K562 (cell line): Measurements from ENCODE around the gene MBOAT1. TPM values are rescaled to one million over a fixed set of nuclear protein-coding genes. Genes with fewer than 3 reads are reported as not detected.
A peak's percentile ranks its signal among the peaks of the same experiment; 100 is the strongest.

Experiments
- ARID3B ChIP-seq: fragments of 250-450 bp; sonication (Bioruptor Pico); IDR thresholded peaks from 2 replicates; pipeline ENCODE4 v1.4.0; 2020; ENCODE audit warnings: borderline replicate concordance
- BCLAF1 ChIP-seq, 2 experiments: fragments of 450-650 bp in 1 of 2; IDR thresholded peaks; 2 replicates each; pipeline ENCODE4 v1.6.1; 2011 to 2017; ENCODE audit warnings: low read depth in 2 of 2, antibody characterized with exemption in 1 of 2, borderline replicate concordance in 1 of 2, low read length in 1 of 2, mild to moderate bottlenecking in 1 of 2, mixed read lengths in 1 of 2; ENCODE audit not compliant: control insufficient read depth in 1 of 2
- BRCA1 ChIP-seq, 2 experiments: fragments of 450-650 bp in 1 of 2; sonication (generic) in 1 of 2; formaldehyde crosslinking in 1 of 2; IDR thresholded peaks; 2 replicates each; pipeline versions ENCODE4 v1.5.0 to v1.6.1; 2017 to 2020; ENCODE audit warnings: mild to moderate bottlenecking in 1 of 2, missing genetic modification reagents in 1 of 2
- BRD4 ChIP-seq: fragments of 200-600 bp; sonication (generic); IDR thresholded peaks from 2 replicates; pipeline ENCODE4 v1.6.1; 2017; ENCODE audit warnings: inconsistent platforms
- CC2D1A ChIP-seq: fragments of 450-650 bp; IDR thresholded peaks from 2 replicates; pipeline ENCODE4 v1.6.1; 2017; ENCODE audit warnings: mild to moderate bottlenecking
- EHMT2 ChIP-seq: fragments of 450-650 bp; IDR thresholded peaks from 2 replicates; pipeline ENCODE4 v1.6.1; 2018; ENCODE audit warnings: antibody characterized with exemption
- FUS ChIP-seq: fragments of 200-400 bp; formaldehyde crosslinking; optimal IDR thresholded peaks from 2 replicates; pipeline ENCODE3; 2017; ENCODE audit warnings: low read depth, low read length
- GMEB1 ChIP-seq: fragments of 250-450 bp; sonication (Bioruptor Pico); IDR thresholded peaks from 2 replicates; pipeline ENCODE4 v1.4.0; 2020; ENCODE audit warnings: mild to moderate bottlenecking
- HCFC1 ChIP-seq: IDR thresholded peaks from 2 replicates; pipeline ENCODE4 v1.6.1; 2012; ENCODE audit warnings: low read depth, low read length, improper control_type of control experiment
- KDM4B ChIP-seq, 2 experiments: fragments of 450-650 bp in 1 of 2; sonication (generic) in 1 of 2; IDR thresholded peaks; 2 replicates each; pipeline ENCODE4 v1.6.1; 2016 to 2017; ENCODE audit warnings: borderline replicate concordance in 2 of 2, antibody characterized with exemption in 1 of 2, low read depth in 1 of 2, mild to moderate bottlenecking in 1 of 2
- LEF1 ChIP-seq: fragments of 450-650 bp; IDR thresholded peaks from 2 replicates; pipeline ENCODE4 v1.6.1; 2016; ENCODE audit warnings: mild to moderate bottlenecking
- NR3C1 ChIP-seq: sonication (generic); formaldehyde crosslinking; IDR thresholded peaks from 2 replicates; pipeline ENCODE4 v1.8.1; 2022; ENCODE audit warnings: missing genetic modification reagents
- PML ChIP-seq: IDR thresholded peaks from 2 replicates; pipeline ENCODE4 v1.6.1; 2012; ENCODE audit warnings: low read length, inconsistent platforms
- POLR2B ChIP-seq: fragments of 450-650 bp; IDR thresholded peaks from 2 replicates; pipeline ENCODE4 v1.6.1; 2018; ENCODE audit warnings: low read depth; ENCODE audit not compliant: partially characterized antibody
- RAD21 ChIP-seq, 2 experiments: fragments of 250-450 bp in 1 of 2; fragments of 450-650 bp in 1 of 2; sonication (Bioruptor Pico) in 1 of 2; formaldehyde crosslinking in 1 of 2; IDR thresholded peaks in 1 of 2; conservative IDR thresholded peaks in 1 of 2; 2 replicates each; pipeline versions ENCODE4 v1.4.0 to v1.8.0; 2020 to 2022; ENCODE audit warnings: mild to moderate bottlenecking in 2 of 2, moderate library complexity in 1 of 2
- RFX7 ChIP-seq: fragments of 250-450 bp; sonication (Bioruptor Pico); IDR thresholded peaks from 2 replicates; pipeline ENCODE4 v1.5.1; 2021; ENCODE audit warnings: mild to moderate bottlenecking
- SNRNP70 ChIP-seq: fragments of 200-400 bp; formaldehyde crosslinking; optimal IDR thresholded peaks from 2 replicates; pipeline ENCODE3; 2017; ENCODE audit warnings: low read depth, low read length
- XRCC4 ChIP-seq: IDR thresholded peaks from one replicate; pipeline ENCODE4 v1.6.1; 2011; ENCODE audit not compliant: insufficient read depth, insufficient read length; ENCODE audit errors: extremely low read depth
- ZBTB43 ChIP-seq: sonication (generic); formaldehyde crosslinking; IDR thresholded peaks from 2 replicates; pipeline ENCODE4 v1.8.0; 2023; ENCODE audit warnings: mild to moderate bottlenecking, missing genetic modification reagents
- polyA plus RNA-seq, 8 experiments: library from polyadenylated mRNA; depleted of rRNA in 4 of 8; stranded (reverse) in 5 of 8; unstranded in 3 of 8; fragments of >200 nt; fragmentation: Nextera tagmentation in 2 of 8; fragmentation: Illumina TruSeq in 1 of 8; extraction: Ambion mirVana in 2 of 8; extraction: Trizol in 1 of 8; gene quantifications; 2 replicates each; pipeline versions ENCODE4 v1.2.1 to v1.2.3, GENCODE V29; 2011 to 2014; ENCODE audit warnings: inconsistent platforms in 1 of 8, missing spikeins in 1 of 8
- total RNA-seq, 7 experiments: library from RNA; depleted of rRNA in 6 of 7; stranded (reverse); fragments of >200 nt in 6 of 7; fragmentation: Illumina TruSeq in 2 of 7; extraction: Trizol in 2 of 7; gene quantifications; 2 replicates each; pipeline versions ENCODE4 v1.2.1 to v1.2.3, GENCODE V29; 2011 to 2021; ENCODE audit warnings: low replicate concordance in 1 of 7

Gene MBOAT1
- total and polyA plus RNA-seq, 9 of the 15 experiments (the other 6 are each of a cell fraction or from before 2014, with no cell fraction given): 0.13 to 16.5 (median 10.3) TPM

- TF ChIP-seq KDM4B (IDR thresholded peaks at IDR 0.05; ENCODE audit: borderline replicate concordance in 2 of 2, low read depth in 1 of 2) (no peak), BRCA1 (IDR thresholded peaks at IDR 0.05) (no peak), BRCA1 (CRISPR knock-in tag; IDR thresholded peaks at IDR 0.05) (no peak), RAD21 (CRISPR knock-in tag; conservative IDR thresholded peaks at IDR 0.05 in 1 of 2, IDR thresholded peaks at IDR 0.05 in 1 of 2) (no peak), HCFC1 (no peak), ZBTB43 (no peak), POLR2B (no peak), PML (peak; percentile 54; the same call in 1 of the 2 replicates), SNRNP70 (no peak), CC2D1A (no peak), BCLAF1 (IDR thresholded peaks at IDR 0.05; ENCODE audit: borderline replicate concordance in 1 of 2, control insufficient read depth in 1 of 2, low read depth in 2 of 2, low read length in 1 of 2) (no peak), ARID3B (CRISPR knock-in tag) (no peak), NR3C1 (no peak), RFX7 (no peak), XRCC4 (no peak), LEF1 (no peak), EHMT2 (no peak), GMEB1 (CRISPR knock-in tag) (0 out of 2 replicates have a peak, but pooled peaks have one; percentile 12), FUS (no peak), BRD4 (no peak)
Measured at GRCh38 chr6:20213271-20213798, 1.1 kb upstream of the MBOAT1 start (continued).
